ENCODE data around the gene NTM. TPM values are rescaled to one million over a fixed set of nuclear protein-coding genes. Genes with fewer than 3 reads are reported as not detected.
A peak's percentile ranks its signal among the peaks of the same experiment; 100 is the strongest.

The NTM gene
- total RNA-seq, 1 donor from 2014 or later = 10.8 TPM

GRCh38 chr11:131689049-131689925 is 318.9 kb downstream of the NTM start:
- DNase-seq = no peak

- no peak for DNase-seq
Observed at GRCh38 chr11:131690362-131690761, 319.9 kb downstream of the NTM start.

GRCh38 chr11:131690776-131691175 is 320.4 kb downstream of the NTM start:
- no peak for DNase-seq

GRCh38 chr11:131691181-131692041 is 321.0 kb downstream of the NTM start:
- no peak for DNase-seq

- no peak for DNase-seq
Observed at GRCh38 chr11:131692151-131692550, 321.7 kb downstream of the NTM start.

GRCh38 chr11:131692961-131693360 is 322.5 kb downstream of the NTM start:
- DNase-seq = no peak

- DNase-seq = no peak
Observed at GRCh38 chr11:131693756-131694155, 323.3 kb downstream of the NTM start.

- DNase-seq = peak; percentile 45
Observed at GRCh38 chr11:131694526-131695424, 324.4 kb downstream of the NTM start.

- no peak for DNase-seq
Observed at GRCh38 chr11:131695889-131696429, 325.5 kb downstream of the NTM start.

GRCh38 chr11:131696690-131697089 is 326.3 kb downstream of the NTM start:
- DNase-seq = no peak

GRCh38 chr11:131703311-131703710 is 332.9 kb downstream of the NTM start:
- DNase-seq = no peak

- no peak for DNase-seq
Observed at GRCh38 chr11:131704682-131705081, 334.3 kb downstream of the NTM start.

- DNase-seq = no peak
Observed at GRCh38 chr11:131710511-131710910, 340.1 kb downstream of the NTM start.

GRCh38 chr11:131712897-131713296 is 342.5 kb downstream of the NTM start:
- DNase-seq = no peak

GRCh38 chr11:131713529-131714134 is 343.2 kb downstream of the NTM start:
- no peak for DNase-seq

- no peak for DNase-seq
Observed at GRCh38 chr11:131717616-131718015, 347.2 kb downstream of the NTM start.

GRCh38 chr11:131723088-131723487 is 352.7 kb downstream of the NTM start:
- DNase-seq = no peak

GRCh38 chr11:131724436-131724975 is 354.1 kb downstream of the NTM start:
- no peak for DNase-seq

- no peak for DNase-seq
Observed at GRCh38 chr11:131734871-131735270, 364.5 kb downstream of the NTM start.

- DNase-seq = no peak
Observed at GRCh38 chr11:131737357-131737756, 366.9 kb downstream of the NTM start.

- no peak for DNase-seq
Observed at GRCh38 chr11:131739243-131739882, 368.9 kb downstream of the NTM start.

Measured in skin of body (tissue), 2 donors.